Psoas muscle (tissue), 8 donors: ENCODE data around the gene TSPAN1. TPM values are rescaled to one million over a fixed set of nuclear protein-coding genes. Genes with fewer than 3 reads are reported as not detected.
"Not testable (repeated sequence)": the region's sequence is repeated elsewhere in the genome, so short reads cannot be mapped to it uniquely, and the experiment has no call there.

Experiments
- ATAC-seq, 4 donors: fragments of 200-7000 bp; cut with Tn5 transposase; one replicate each; pipeline ENCODE4 v1.9.1; 2020; ENCODE audit warnings: moderate library complexity in 3 of 4, mild to moderate bottlenecking in 2 of 4
- DNase-seq, 2 donors: peaks; one replicate each; pipeline ENCODE4 v3.0.0-alpha.2; 2020
- H3K27ac ChIP-seq: fragments of 200-600 bp; one replicate; pipeline ENCODE4 v1.8.0; 2022
- H3K27me3 ChIP-seq, 3 donors: fragments of 200-600 bp in 1 of 3; one replicate each; pipeline versions ENCODE4 v1.6.1 to v1.8.0; 2013 to 2022; ENCODE audit warnings: low read length in 2 of 3, mild to moderate bottlenecking in 2 of 3, moderate library complexity in 1 of 3; ENCODE audit not compliant: insufficient read depth in 3 of 3
- H3K36me3 ChIP-seq, 2 donors: fragments of 200-600 bp in 1 of 2; one replicate each; pipeline versions ENCODE4 v1.6.1 to v1.8.0; 2013 to 2022; ENCODE audit warnings: low read depth in 1 of 2, mild to moderate bottlenecking in 1 of 2, moderate library complexity in 1 of 2; ENCODE audit not compliant: insufficient read depth in 1 of 2
- H3K4me1 ChIP-seq: fragments of 200-600 bp; one replicate; pipeline ENCODE4 v1.8.0; 2022
- H3K4me3 ChIP-seq: fragments of 200-600 bp; one replicate; pipeline ENCODE4 v1.8.0; 2022; ENCODE audit warnings: mild to moderate bottlenecking
- H3K9me3 ChIP-seq: fragments of 200-600 bp; one replicate; pipeline ENCODE4 v1.8.0; 2022
- CTCF ChIP-seq: fragments of 200-600 bp; IDR thresholded peaks from one replicate; pipeline ENCODE4 v1.8.0; 2022; ENCODE audit warnings: antibody characterized with exemption
- WGBS, 3 donors: extraction: QIAGEN DNeasy Blood & Tissue Kit; methylation state at CpG; one replicate each; pipeline versions ENCODE4 v1.1.6 to v1.1.7; 2013; 5-methylcytosine and 5-hydroxymethylcytosine counted together
- intact Hi-C, 2 donors: fragments of 100-400 bp; cut with DNase I; formaldehyde crosslinking; loops; one replicate each; pipeline versions ENCODE4 v1.11.0 to v1.14.2; 2022
- polyA plus RNA-seq, 3 donors: library from polyadenylated mRNA; stranded (reverse); fragments of 200-250 nt; gene quantifications; one replicate each; pipeline ENCODE4 v1.2.3, GENCODE V29; 2013
- total RNA-seq, 4 donors: library from RNA; stranded (reverse); fragmentation: NEBNext Ultra II Directional in 2 of 4; extraction: Animal tissue kit (Norgen Biotek cat#: 25700) in 2 of 4; gene quantifications; one replicate each; pipeline versions ENCODE4 v1.2.1 to v1.2.4, GENCODE V29; 2021 to 2023
- donor health status: healthy with polysubstance abuse.
- donor health status: DM: no; HTN: no; CAD: no; lungs with moderate emphysema.
- donor health status: Bipolar disorder and iron deficiency.
- donor health status: healthy.
- donor health status: DM: yes; HTN: yes; CAD: no.
- donor health status: DM: no; HTN: no; CAD: no.
- donor health status: DM: no; HTN: no; CAD: no.
- donor health status: DM: yes; HTN: yes; CAD: no.

The TSPAN1 gene
- total and polyA plus RNA-seq, 7 donors = 1.2 to 14.7 (median 4.0) TPM

- Histone ChIP-seq H3K27ac (no peak overlapping the region), H3K4me3 (no peak overlapping the region), H3K4me1 (peaks cover 4% of the 10 kb centered on the region), H3K27me3 (no peaks in the 10 kb centered on the region), H3K36me3 (no peaks in the 10 kb centered on the region), H3K9me3 (no peaks in the 10 kb centered on the region)
- TF ChIP-seq CTCF = no peak
- 80 to 89% (median 82%) methylated on average over 3 of the region's 3 CpGs for WGBS, 3 donors
- DNase-seq (no peak), ATAC-seq (no peak)
- intact Hi-C loops = loop anchor here in 1 of 2 donors (5.0 kb wide), 1 partner anchor 184 kb away; no protein-coding TSS in a partner anchor
Observed at GRCh38 chr1:46220808-46221207, 45.9 kb downstream of the TSPAN1 start.

- peaks cover 4% of the 10 kb centered on the region for H3K4me1 ChIP-seq
- no peak overlapping the region for H3K27ac ChIP-seq
- no peak for DNase-seq
- intact Hi-C loops = loop anchor here (2.0 to 5.0 kb wide), 2 partner anchors 39 to 184 kb away; no protein-coding TSS in a partner anchor
- no peaks in the 10 kb centered on the region for H3K27me3 ChIP-seq
- 48 to 60% (median 58%) methylated on average over 4 of the region's 4 CpGs for WGBS, 3 donors
- no peaks in the 10 kb centered on the region for H3K36me3 ChIP-seq
- no peaks in the 10 kb centered on the region for H3K9me3 ChIP-seq
- no peak overlapping the region for H3K4me3 ChIP-seq
- ATAC-seq = no peak
- TF ChIP-seq CTCF = no peak
Observed at GRCh38 chr1:46221749-46222148, 46.9 kb downstream of the TSPAN1 start.

- H3K4me1 ChIP-seq, ATAC-seq, DNase-seq, H3K27ac ChIP-seq, H3K4me3 ChIP-seq, H3K36me3 ChIP-seq, H3K9me3 ChIP-seq, H3K27me3 ChIP-seq: not testable (repeated sequence)
- WGBS, 3 donors = 74 to 81% (median 76%) methylated on average over 11 of the region's 11 CpGs
- intact Hi-C loops = loop anchor here (1.0 to 5.0 kb wide), 3 partner anchors 40 to 186 kb away; no protein-coding TSS in a partner anchor
Observed at GRCh38 chr1:46223055-46223454, 48.2 kb downstream of the TSPAN1 start.

- TF ChIP-seq CTCF = peak; percentile 90
- H3K4me3 ChIP-seq = no peak overlapping the region
- WGBS, 3 donors = 9 to 15% (median 12%) methylated on average over 6 of the region's 6 CpGs
- intact Hi-C loops = loop anchor here (1.0 to 5.0 kb wide), 3 partner anchors 41 to 186 kb away; no protein-coding TSS in a partner anchor
- peaks cover 4% of the 10 kb centered on the region for H3K4me1 ChIP-seq
- ATAC-seq = peak; percentile 90 to 98 (median 94)
- H3K36me3 ChIP-seq = no peaks in the 10 kb centered on the region
- H3K27me3 ChIP-seq = no peaks in the 10 kb centered on the region
- no peaks in the 10 kb centered on the region for H3K9me3 ChIP-seq
- no peak overlapping the region for H3K27ac ChIP-seq
- peak; percentile 56 to 75 for DNase-seq
Observed at GRCh38 chr1:46223472-46223943, 48.6 kb downstream of the TSPAN1 start.

- H3K4me1 ChIP-seq = peaks cover 4% of the 10 kb centered on the region
- no peak overlapping the region for H3K4me3 ChIP-seq
- DNase-seq (no peak), ATAC-seq (no peak)
- no peak for TF ChIP-seq CTCF
- intact Hi-C loops = loop anchor here in 1 of 2 donors (5.0 kb wide), 1 partner anchor 188 kb away; no protein-coding TSS in a partner anchor
- H3K27ac ChIP-seq = no peak overlapping the region
- H3K27me3 ChIP-seq = no peaks in the 10 kb centered on the region
- no peaks in the 10 kb centered on the region for H3K36me3 ChIP-seq
- H3K9me3 ChIP-seq = no peaks in the 10 kb centered on the region
- 67 to 79% (median 67%) methylated on average over 4 of the region's 4 CpGs for WGBS, 3 donors
Observed at GRCh38 chr1:46224966-46225365, 50.1 kb downstream of the TSPAN1 start.

GRCh38 chr1:46231231-46231630 is 56.3 kb downstream of the TSPAN1 start:
- H3K4me3 ChIP-seq, H3K9me3 ChIP-seq, H3K27me3 ChIP-seq, H3K36me3 ChIP-seq, H3K27ac ChIP-seq, H3K4me1 ChIP-seq, ATAC-seq, DNase-seq, intact Hi-C loops: not testable (repeated sequence)
- 90 to 96% (median 93%) methylated on average over 3 of the region's 3 CpGs for WGBS, 3 donors
